ENCODE results near the gene ABI2. TPM values are rescaled to one million over a fixed set of nuclear protein-coding genes. Genes with fewer than 3 reads are reported as not detected.

The ABI2 gene
- total RNA-seq, 1 donor from 2014 or later, result 111 TPM

- H3K4me1 Mint-ChIP-seq (ENCODE audit: low read depth), result no peaks in the 10 kb centered on the region
- H3K36me3 Mint-ChIP-seq (ENCODE audit: insufficient read depth), result peaks cover 28% of the 10 kb centered on the region
- peak overlapping the region; percentile 9 for H3K27ac Mint-ChIP-seq
- DNase-seq (ENCODE audit: low spot score, unreplicated experiment), result no peak
- peak; percentile 45 for TF ChIP-seq CTCF (IDR thresholded peaks at IDR 0.05; ENCODE audit: unreplicated experiment)
- H3K4me3 Mint-ChIP-seq (ENCODE audit: low read depth), result no peak overlapping the region
- no peaks in the 10 kb centered on the region for H3K27me3 Mint-ChIP-seq
- H3K9me3 Mint-ChIP-seq (ENCODE audit: low read depth), result no peaks in the 10 kb centered on the region
Observed at GRCh38 chr2:203396667-203397066, 68.5 kb downstream of the ABI2 start.

- H3K27ac Mint-ChIP-seq, result no peak overlapping the region
Observed at GRCh38 chr2:203399031-203399430, 70.8 kb downstream of the ABI2 start.

GRCh38 chr2:203400805-203401585, 72.8 kb downstream of the ABI2 start:
- H3K4me1 Mint-ChIP-seq (ENCODE audit: low read depth), result no peaks in the 10 kb centered on the region
- DNase-seq (ENCODE audit: low spot score, unreplicated experiment), result no peak
- no peaks in the 10 kb centered on the region for H3K27me3 Mint-ChIP-seq
- peak overlapping the region; percentile 18 for H3K27ac Mint-ChIP-seq
- peaks cover 29% of the 10 kb centered on the region for H3K36me3 Mint-ChIP-seq (ENCODE audit: insufficient read depth)
- no peak overlapping the region for H3K4me3 Mint-ChIP-seq (ENCODE audit: low read depth)
- TF ChIP-seq CTCF (IDR thresholded peaks at IDR 0.05; ENCODE audit: unreplicated experiment), result no peak
- H3K9me3 Mint-ChIP-seq (ENCODE audit: low read depth), result no peaks in the 10 kb centered on the region

More at GRCh38 chr2:203399031-203399430, 70.8 kb downstream of the ABI2 start:
- Mint-ChIP-seq H3K4me3 (ENCODE audit: low read depth) (no peak overlapping the region), H3K36me3 (ENCODE audit: insufficient read depth) (peaks cover 26% of the 10 kb centered on the region), H3K4me1 (ENCODE audit: low read depth) (no peaks in the 10 kb centered on the region), H3K9me3 (ENCODE audit: low read depth) (no peaks in the 10 kb centered on the region), H3K27me3 (no peaks in the 10 kb centered on the region)
- DNase-seq (ENCODE audit: low spot score, unreplicated experiment), result no peak
- TF ChIP-seq CTCF (IDR thresholded peaks at IDR 0.05; ENCODE audit: unreplicated experiment), result no peak

GRCh38 chr2:203404996-203405395, 76.8 kb downstream of the ABI2 start:
- no peak overlapping the region for H3K4me3 Mint-ChIP-seq (ENCODE audit: low read depth)
- H3K9me3 Mint-ChIP-seq (ENCODE audit: low read depth), result no peaks in the 10 kb centered on the region
- peaks cover 28% of the 10 kb centered on the region for H3K36me3 Mint-ChIP-seq (ENCODE audit: insufficient read depth)
- H3K4me1 Mint-ChIP-seq (ENCODE audit: low read depth), result no peaks in the 10 kb centered on the region
- no peaks in the 10 kb centered on the region for H3K27me3 Mint-ChIP-seq
- no peak for TF ChIP-seq CTCF (IDR thresholded peaks at IDR 0.05; ENCODE audit: unreplicated experiment)
- no peak overlapping the region for H3K27ac Mint-ChIP-seq
- no peak for DNase-seq (ENCODE audit: low spot score, unreplicated experiment)

- Mint-ChIP-seq H3K4me3 (ENCODE audit: low read depth) (no peak overlapping the region), H3K36me3 (ENCODE audit: insufficient read depth) (peaks cover 27% of the 10 kb centered on the region), H3K27ac (no peak overlapping the region)
Observed at GRCh38 chr2:203407496-203407895, 79.3 kb downstream of the ABI2 start.

More at GRCh38 chr2:203407496-203407895, 79.3 kb downstream of the ABI2 start:
- Mint-ChIP-seq H3K9me3 (ENCODE audit: low read depth) (no peaks in the 10 kb centered on the region), H3K27me3 (no peaks in the 10 kb centered on the region), H3K4me1 (ENCODE audit: low read depth) (peaks cover 3% of the 10 kb centered on the region)
- TF ChIP-seq CTCF (IDR thresholded peaks at IDR 0.05; ENCODE audit: unreplicated experiment), result no peak
- DNase-seq (ENCODE audit: low spot score, unreplicated experiment), result no peak

All from progenitor cell of endocrine pancreas (in vitro differentiated cells).